ENCODE results near the gene LPIN2. TPM values are rescaled to one million over a fixed set of nuclear protein-coding genes. Genes with fewer than 3 reads are reported as not detected.
"Not testable (repeated sequence)": the region's sequence is repeated elsewhere in the genome, so short reads cannot be mapped to it uniquely, and the experiment has no call there.

LPIN2 gene
- total RNA-seq, 1 experiment from 2014 or later: 10.7 TPM

DNA sequence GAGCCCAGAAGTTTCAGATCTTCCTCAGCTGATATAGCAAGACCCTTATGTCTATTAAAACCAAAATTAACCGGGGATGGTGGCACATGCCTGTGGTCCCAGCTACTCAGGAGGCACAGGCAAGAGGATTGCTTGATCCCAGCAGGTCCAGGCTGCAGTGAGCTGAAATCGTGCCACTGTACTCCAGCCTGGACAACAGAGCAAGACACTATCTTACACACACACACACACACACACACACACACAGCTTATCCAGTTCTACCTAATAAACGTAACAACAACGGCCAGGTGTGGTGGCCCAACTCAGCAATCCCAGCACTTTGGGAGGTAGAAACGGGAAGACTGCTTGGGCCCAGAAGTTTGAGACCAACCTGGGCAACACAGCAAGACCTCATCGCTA, 7.5 kb downstream of the LPIN2 start:
- TF ChIP-seq SRF (IDR thresholded peaks at IDR 0.05; ENCODE audit: low read depth) (no peak), CBX3 (IDR thresholded peaks at IDR 0.05; ENCODE audit: low read depth) (no peak)
- H4K20me1 ChIP-seq (ENCODE audit: insufficient read depth): no peaks in the 10 kb centered on the region
- peaks cover 0 to 18% of the 10 kb centered on the region in 2 experiments; a peak in 2 of 4 replicates for H3K36me3 ChIP-seq (ENCODE audit: control insufficient read depth in 1 of 2, insufficient read depth in 2 of 2, low read length in 2 of 2)

DNA sequence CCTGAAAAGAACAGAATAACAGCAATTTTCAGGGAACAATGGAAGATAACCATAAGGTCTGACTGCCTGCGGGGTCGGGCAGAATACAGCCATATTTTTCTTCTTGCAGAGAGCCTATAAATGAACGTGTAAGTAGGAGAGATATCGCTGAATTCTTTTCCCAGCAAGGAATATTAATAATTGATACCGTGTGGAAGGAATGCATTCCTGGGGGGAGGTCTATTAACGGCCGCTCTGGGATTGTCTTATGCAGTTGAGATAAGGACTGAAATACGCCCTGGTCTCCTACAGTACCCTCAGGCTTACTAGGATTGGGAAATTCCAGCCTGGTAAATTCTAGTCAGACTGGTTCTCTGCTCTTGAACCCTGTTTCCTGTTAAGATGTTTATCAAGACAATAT, 9.2 kb downstream of the LPIN2 start:
- H3K9me3 ChIP-seq (ENCODE audit: control insufficient read depth in 1 of 2, insufficient read depth in 1 of 2, low read depth in 1 of 2, low read length in 2 of 2); CTCF ChIA-PET; H3K27me3 ChIP-seq (ENCODE audit: insufficient read depth, low read length); intact Hi-C loops (cut with micrococcal nuclease); H3K27ac ChIP-seq (ENCODE audit: low read depth, low read length); H2AFZ ChIP-seq (ENCODE audit: low read depth, low read length, poor library complexity, severe bottlenecking); RAD21 ChIA-PET (ENCODE audit: low non-redundant PET in 1 of 2, low total read pairs in 2 of 2, uncharacterized antibody in 2 of 2, unreplicated experiment in 2 of 2); POLR2A ChIA-PET; H3K4me3 ChIP-seq (replicated peaks in 1 of 2; ENCODE audit: low read depth in 1 of 2, low read length in 2 of 2); H3K4me2 ChIP-seq (ENCODE audit: low read length); H4K20me1 ChIP-seq (ENCODE audit: insufficient read depth); ATAC-seq; H3K9ac ChIP-seq (ENCODE audit: low read length); H3K4me1 ChIP-seq (ENCODE audit: control insufficient read depth in 1 of 2, insufficient read depth in 2 of 2, low read length in 2 of 2); BruUV-seq (replicated peaks); DNase-seq (ENCODE audit: low read depth, low spot score); H3K9me2 ChIP-seq (ENCODE audit: insufficient read depth): not testable (repeated sequence)
- H3K36me3 ChIP-seq (ENCODE audit: control insufficient read depth in 1 of 2, insufficient read depth in 2 of 2, low read length in 2 of 2): peaks cover 0 to 18% of the 10 kb centered on the region in 2 experiments; a peak in 2 of 4 replicates
- peaks cover 26% of the 10 kb centered on the region for H3K79me2 ChIP-seq (ENCODE audit: insufficient read depth, low read length)

More for the DNA sequence above, 7.5 kb downstream of the LPIN2 start:
- ATAC-seq: no peak
- DNase-seq (ENCODE audit: low read depth, low spot score): no peak
- peaks cover 0 to 5% of the 10 kb centered on the region in 2 experiments; a peak in 1 of 4 replicates for H3K9me3 ChIP-seq (ENCODE audit: control insufficient read depth in 1 of 2, insufficient read depth in 1 of 2, low read depth in 1 of 2, low read length in 2 of 2)
- POLR2A ChIA-PET: no interaction called here
- intact Hi-C loops (cut with micrococcal nuclease): no loop called here
- H3K27ac ChIP-seq (ENCODE audit: low read depth, low read length): no peak overlapping the region
- RAD21 ChIA-PET (ENCODE audit: low non-redundant PET in 1 of 2, low total read pairs in 2 of 2, uncharacterized antibody in 2 of 2, unreplicated experiment in 2 of 2): no interaction called here
- no peaks in the 10 kb centered on the region for H3K4me1 ChIP-seq (ENCODE audit: control insufficient read depth in 1 of 2, insufficient read depth in 2 of 2, low read length in 2 of 2)
- H3K9me2 ChIP-seq (ENCODE audit: insufficient read depth): no peaks in the 10 kb centered on the region
- CTCF ChIA-PET: no interaction called here
- H3K4me2 ChIP-seq (ENCODE audit: low read length): no peak overlapping the region
- peaks cover 25% of the 10 kb centered on the region for H3K79me2 ChIP-seq (ENCODE audit: insufficient read depth, low read length)
- H2AFZ ChIP-seq (ENCODE audit: low read depth, low read length, poor library complexity, severe bottlenecking): no peak overlapping the region
- H3K9ac ChIP-seq (ENCODE audit: low read length): no peak overlapping the region
- BruUV-seq (replicated peaks): no TSS peak
- H3K4me3 ChIP-seq (replicated peaks in 1 of 2; ENCODE audit: low read depth in 1 of 2, low read length in 2 of 2): no peak overlapping the region
- no peaks in the 10 kb centered on the region for H3K27me3 ChIP-seq (ENCODE audit: insufficient read depth, low read length)

DNA sequence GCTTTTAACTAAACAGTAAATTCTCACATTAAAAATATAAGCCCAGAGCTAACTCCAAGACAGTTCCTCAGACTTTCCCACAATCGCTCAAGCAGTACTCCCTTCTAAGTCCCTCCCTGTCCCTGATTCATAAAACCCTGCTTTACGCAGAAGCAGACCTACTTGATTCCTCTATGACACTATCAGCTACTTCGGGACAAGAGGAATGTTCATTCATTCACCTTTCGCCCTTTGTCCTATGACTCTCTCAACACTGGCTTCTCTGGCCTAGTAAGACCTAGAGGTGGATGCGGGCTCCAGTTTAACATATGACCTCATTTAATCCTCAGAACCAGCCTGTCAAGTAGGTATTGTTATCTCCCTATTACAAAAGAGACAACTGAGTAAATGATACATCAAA, 10.2 kb downstream of the LPIN2 start:
- intact Hi-C loops (cut with micrococcal nuclease): no loop called here
- no peaks in the 10 kb centered on the region for H3K4me1 ChIP-seq (ENCODE audit: control insufficient read depth in 1 of 2, insufficient read depth in 2 of 2, low read length in 2 of 2)
- no peak for TF ChIP-seq CEBPB (IDR thresholded peaks at IDR 0.05; ENCODE audit: low read depth)
- TF ChIP-seq YY1 (IDR thresholded peaks at IDR 0.05; ENCODE audit: extremely low read depth, insufficient replicate concordance, low read depth, low read length): no peak
- TF ChIP-seq, protein P1, sequence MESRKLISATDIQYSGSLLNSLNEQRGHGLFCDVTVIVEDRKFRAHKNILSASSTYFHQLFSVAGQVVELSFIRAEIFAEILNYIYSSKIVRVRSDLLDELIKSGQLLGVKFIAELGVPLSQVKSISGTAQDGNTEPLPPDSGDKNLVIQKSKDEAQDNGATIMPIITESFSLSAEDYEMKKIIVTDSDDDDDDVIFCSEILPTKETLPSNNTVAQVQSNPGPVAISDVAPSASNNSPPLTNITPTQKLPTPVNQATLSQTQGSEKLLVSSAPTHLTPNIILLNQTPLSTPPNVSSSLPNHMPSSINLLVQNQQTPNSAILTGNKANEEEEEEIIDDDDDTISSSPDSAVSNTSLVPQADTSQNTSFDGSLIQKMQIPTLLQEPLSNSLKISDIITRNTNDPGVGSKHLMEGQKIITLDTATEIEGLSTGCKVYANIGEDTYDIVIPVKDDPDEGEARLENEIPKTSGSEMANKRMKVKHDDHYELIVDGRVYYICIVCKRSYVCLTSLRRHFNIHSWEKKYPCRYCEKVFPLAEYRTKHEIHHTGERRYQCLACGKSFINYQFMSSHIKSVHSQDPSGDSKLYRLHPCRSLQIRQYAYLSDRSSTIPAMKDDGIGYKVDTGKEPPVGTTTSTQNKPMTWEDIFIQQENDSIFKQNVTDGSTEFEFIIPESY (IDR thresholded peaks at IDR 0.05; ENCODE audit: extremely low read depth, insufficient replicate concordance, low read length): no peak
- no peak for TF ChIP-seq EZH2phosphoT487 (IDR thresholded peaks at IDR 0.05; ENCODE audit: borderline replicate concordance)
- no peak for TF ChIP-seq RAD21 (IDR thresholded peaks at IDR 0.05; ENCODE audit: low read depth)
- TF ChIP-seq EGR1 (IDR thresholded peaks at IDR 0.05; ENCODE audit: low read depth): no peak
- TF ChIP-seq SIN3A (IDR thresholded peaks at IDR 0.05; ENCODE audit: low read depth): no peak
- TF ChIP-seq FOSL1 (IDR thresholded peaks at IDR 0.05; ENCODE audit: low read depth): no peak
- no peak for TF ChIP-seq ZNF274 (IDR thresholded peaks at IDR 0.05; ENCODE audit: low read depth, low read length)
- no peak for TF ChIP-seq CBX3 (IDR thresholded peaks at IDR 0.05; ENCODE audit: low read depth)
- no peak for TF ChIP-seq SP1 (IDR thresholded peaks at IDR 0.05; ENCODE audit: low read depth)

More for the DNA sequence above, 10.2 kb downstream of the LPIN2 start:
- BruUV-seq (replicated peaks): no TSS peak
- Histone ChIP-seq H3K79me2 (ENCODE audit: insufficient read depth, low read length) (peaks cover 24% of the 10 kb centered on the region), H3K4me3 (replicated peaks in 1 of 2; ENCODE audit: low read depth in 1 of 2, low read length in 2 of 2) (no peak overlapping the region), H3K36me3 (ENCODE audit: control insufficient read depth in 1 of 2, insufficient read depth in 2 of 2, low read length in 2 of 2) (peaks cover 0 to 18% of the 10 kb centered on the region in 2 experiments; a peak in 2 of 4 replicates), H3K4me2 (ENCODE audit: low read length) (no peak overlapping the region), H3K27ac (ENCODE audit: low read depth, low read length) (no peak overlapping the region), H3K9ac (ENCODE audit: low read length) (no peak overlapping the region), H2AFZ (ENCODE audit: low read depth, low read length, poor library complexity, severe bottlenecking) (no peak overlapping the region), H3K27me3 (ENCODE audit: insufficient read depth, low read length) (no peaks in the 10 kb centered on the region), H3K9me2 (ENCODE audit: insufficient read depth) (no peaks in the 10 kb centered on the region), H3K9me3 (ENCODE audit: control insufficient read depth in 1 of 2, insufficient read depth in 1 of 2, low read depth in 1 of 2, low read length in 2 of 2) (peaks cover 0 to 5% of the 10 kb centered on the region in 2 experiments; a peak in 1 of 4 replicates), H4K20me1 (ENCODE audit: insufficient read depth) (no peaks in the 10 kb centered on the region)
- DNase-seq (ENCODE audit: low read depth, low spot score) (no peak), ATAC-seq (no peak)
- POLR2A ChIA-PET: interaction anchor here (0.7 kb wide), 1 partner anchor 74 kb away, joined by 4 read pairs; no protein-coding TSS in a partner anchor
- CTCF ChIA-PET: interaction anchor here (1.8 kb wide), 1 partner anchor 17 kb away, joined by 5 read pairs; no protein-coding TSS in a partner anchor
- RAD21 ChIA-PET (ENCODE audit: low non-redundant PET in 1 of 2, low total read pairs in 2 of 2, uncharacterized antibody in 2 of 2, unreplicated experiment in 2 of 2): no interaction called here
